Glutamatergic neuron (in vitro differentiated cells): ENCODE measurements around the gene FMNL3. TPM values are rescaled to one million over a fixed set of nuclear protein-coding genes. Genes with fewer than 3 reads are reported as not detected.

Source experiments
- DNase-seq: peaks from one replicate; pipeline ENCODE4 v3.0.0; 2022
- H3K27ac Mint-ChIP-seq: one replicate; pipeline ENCODE4 v1.8.0; 2020; ENCODE audit warnings: mild to moderate bottlenecking, mixed read lengths, inconsistent platforms; ENCODE audit not compliant: unreplicated experiment
- H3K27me3 Mint-ChIP-seq: one replicate; pipeline ENCODE4 v1.8.0; 2020; ENCODE audit warnings: mild to moderate bottlenecking, moderate library complexity, mixed read lengths, inconsistent platforms; ENCODE audit not compliant: unreplicated experiment
- H3K36me3 Mint-ChIP-seq: one replicate; pipeline ENCODE4 v1.8.0; 2020; ENCODE audit warnings: mild to moderate bottlenecking, mixed read lengths, inconsistent platforms; ENCODE audit not compliant: unreplicated experiment
- H3K4me1 Mint-ChIP-seq: one replicate; pipeline ENCODE4 v1.8.0; 2020; ENCODE audit warnings: mild to moderate bottlenecking, low read depth, mixed read lengths, inconsistent platforms; ENCODE audit not compliant: unreplicated experiment
- H3K4me3 Mint-ChIP-seq: one replicate; pipeline ENCODE4 v1.8.0; 2020; ENCODE audit warnings: mild to moderate bottlenecking, mixed read lengths, inconsistent platforms; ENCODE audit not compliant: unreplicated experiment
- H3K9me3 Mint-ChIP-seq: one replicate; pipeline ENCODE4 v1.8.0; 2020; ENCODE audit warnings: mild to moderate bottlenecking, moderate library complexity, mixed read lengths, inconsistent platforms; ENCODE audit not compliant: unreplicated experiment
- CTCF ChIP-seq: fragments of 200-600 bp; sonication (generic); IDR thresholded peaks from one replicate; pipeline ENCODE4 v1.5.0; 2021; ENCODE audit not compliant: partially characterized antibody, unreplicated experiment
- total RNA-seq: library from RNA; stranded (reverse); fragmentation: NEBNext Ultra II Directional; extraction: Animal tissue kit (Norgen Biotek cat#: 25700); gene quantifications from one replicate; pipeline ENCODE4 v1.2.1, GENCODE V29; 2021; ENCODE audit not compliant: unreplicated experiment

Gene FMNL3
- total RNA-seq, 1 donor from 2014 or later, result 13.7 TPM

GRCh38 chr12:49706351-49707127, 666 bp downstream of the FMNL3 start:
- TF ChIP-seq CTCF, result no peak
- Mint-ChIP-seq H3K4me3 (peak overlapping the region; percentile 90), H3K36me3 (no peaks in the 10 kb centered on the region), H3K4me1 (peaks cover 19% of the 10 kb centered on the region), H3K9me3 (peaks cover 11% of the 10 kb centered on the region), H3K27ac (peak overlapping the region; percentile 57), H3K27me3 (peaks cover 20% of the 10 kb centered on the region)
- peak; percentile 40 for DNase-seq

DNA sequence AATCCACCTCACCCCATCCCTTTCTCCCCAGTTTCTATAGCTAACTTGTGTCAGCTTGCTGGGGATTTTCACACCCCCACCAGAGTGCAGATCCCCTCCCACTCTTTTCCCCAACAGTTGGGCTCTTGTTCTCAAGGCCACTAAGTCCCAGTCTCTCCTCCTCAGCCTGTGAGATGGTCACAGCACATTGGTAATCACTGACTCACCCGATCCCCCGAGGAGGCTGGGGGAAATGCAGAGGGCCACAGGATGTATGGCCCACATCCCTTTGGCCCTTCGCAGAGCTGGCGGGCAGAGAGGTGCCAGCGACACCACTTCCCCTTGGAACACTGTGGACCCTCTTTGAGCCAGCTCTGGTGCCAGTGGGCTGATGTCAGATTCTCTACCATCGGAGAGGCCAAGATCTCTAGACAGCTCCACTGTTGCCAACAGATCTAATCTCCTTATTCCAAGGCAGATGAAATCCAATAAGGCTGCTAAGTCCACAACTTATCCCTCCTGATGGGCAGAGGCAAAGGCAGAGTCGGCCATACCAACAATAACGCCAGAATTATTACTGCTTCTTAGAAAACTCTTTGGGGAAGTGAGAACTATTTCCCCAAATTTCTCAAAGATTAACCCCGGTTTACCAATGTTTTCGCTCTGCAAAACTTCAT, 1.6 kb downstream of the FMNL3 start:
- Mint-ChIP-seq H3K27ac (peak overlapping the region; percentile 57), H3K9me3 (peaks cover 11% of the 10 kb centered on the region), H3K4me1 (peaks cover 19% of the 10 kb centered on the region), H3K27me3 (peaks cover 20% of the 10 kb centered on the region), H3K4me3 (peak overlapping the region; percentile 90), H3K36me3 (no peaks in the 10 kb centered on the region)
- DNase-seq, result no peak
- no peak for TF ChIP-seq CTCF

DNA sequence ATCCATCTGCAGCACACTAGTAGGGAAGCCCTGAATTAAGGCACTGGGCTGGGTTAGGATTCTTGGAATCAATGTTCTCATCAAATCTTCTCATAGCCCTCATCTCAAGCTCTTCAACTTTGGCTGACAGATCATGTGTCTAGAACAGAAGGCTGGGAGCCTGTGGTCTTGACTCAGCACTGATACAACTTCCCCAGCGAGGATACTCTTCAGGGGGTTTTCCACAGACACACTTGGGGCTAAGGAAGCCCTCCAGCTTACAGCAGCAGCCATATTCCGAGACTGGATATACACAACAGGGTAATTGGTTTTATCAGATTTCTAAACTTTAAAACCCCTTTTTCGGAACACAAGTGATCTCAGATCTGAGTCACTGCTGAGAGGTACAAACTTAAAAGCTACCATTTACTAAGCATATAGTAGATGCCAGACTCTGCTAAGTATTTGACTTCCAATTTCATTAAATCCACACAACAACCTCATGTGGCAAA, 3.5 kb downstream of the FMNL3 start:
- Mint-ChIP-seq H3K4me3 (peak overlapping the region; percentile 28), H3K27me3 (peaks cover 17% of the 10 kb centered on the region), H3K27ac (no peak overlapping the region), H3K9me3 (peaks cover 11% of the 10 kb centered on the region), H3K36me3 (no peaks in the 10 kb centered on the region), H3K4me1 (peaks cover 28% of the 10 kb centered on the region)
- no peak for DNase-seq
- TF ChIP-seq CTCF, result no peak

DNA sequence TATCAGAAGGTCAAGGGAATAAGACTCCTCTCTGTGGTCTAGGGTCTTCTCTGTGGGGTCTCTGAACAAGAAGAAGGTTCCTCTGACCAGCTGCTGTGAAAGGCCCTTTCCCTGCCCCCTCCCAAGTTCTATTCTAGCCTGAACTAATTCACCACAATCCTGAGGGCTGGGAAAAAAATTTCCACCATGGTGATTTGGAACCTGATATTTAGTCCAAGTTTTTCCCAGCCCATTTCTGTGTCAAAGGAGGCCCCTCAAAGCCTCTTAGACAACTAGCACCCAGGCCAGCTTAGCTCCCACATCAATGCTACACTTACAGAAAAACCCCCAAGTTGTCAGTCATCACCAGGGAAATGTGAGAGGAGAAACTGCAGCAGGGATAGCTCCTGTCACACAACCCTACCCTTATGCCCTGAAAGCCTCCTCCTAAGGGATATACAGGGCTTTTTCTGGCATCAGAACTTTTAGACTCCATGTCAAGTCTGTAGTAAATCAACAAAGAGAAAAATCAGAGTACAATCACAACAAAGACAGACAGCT, 4.5 kb downstream of the FMNL3 start:
- H3K27me3 Mint-ChIP-seq, result peaks cover 14% of the 10 kb centered on the region
- peaks cover 33% of the 10 kb centered on the region for H3K4me1 Mint-ChIP-seq
- peaks cover 5% of the 10 kb centered on the region for H3K9me3 Mint-ChIP-seq
- no peak for TF ChIP-seq CTCF
- DNase-seq, result no peak
- H3K4me3 Mint-ChIP-seq, result no peak overlapping the region
- H3K27ac Mint-ChIP-seq, result no peak overlapping the region
- H3K36me3 Mint-ChIP-seq, result no peaks in the 10 kb centered on the region
